ENCODE data around the gene CEP164. TPM values are rescaled to one million over a fixed set of nuclear protein-coding genes. Genes with fewer than 3 reads are reported as not detected.

The CEP164 gene
- total and polyA plus RNA-seq, 9 of the 15 experiments (the other 6 are each of a cell fraction or from before 2014, with no cell fraction given) = 2.1 to 16.5 (median 10.4) TPM

- Histone ChIP-seq H3K4me2 (ENCODE audit: insufficient read depth, low read length) (no peak overlapping the region), H3K79me2 (ENCODE audit: control insufficient read depth, insufficient read depth, low read length) (no peaks in the 10 kb centered on the region), H3K9me3 (replicated peaks; ENCODE audit: control insufficient read depth, insufficient read depth, low read depth, low read length) (no peaks in the 10 kb centered on the region), H3K4me1 (replicated peaks in 1 of 2; ENCODE audit: control insufficient read depth in 2 of 2, insufficient read depth in 2 of 2, low read length in 2 of 2) (no peaks in the 10 kb centered on the region; a peak in 1 of 5 replicates), H3K27me3 (ENCODE audit: control insufficient read depth in 2 of 2, insufficient read depth in 2 of 2, low read length in 2 of 2) (peaks cover 29 to 92% of the 10 kb centered on the region in 2 experiments; a peak in 4 of 5 replicates), H2AFZ (ENCODE audit: low read depth, low read length) (no peak overlapping the region), H3K27ac (ENCODE audit: extremely low read depth, low read depth, low read length) (no peak overlapping the region), H3K9me1 (ENCODE audit: control insufficient read depth, insufficient read depth, low read length) (no peaks in the 10 kb centered on the region), H3K4me3 (no peak overlapping the region), H3K36me3 (ENCODE audit: control insufficient read depth, insufficient read depth, low read length) (no peaks in the 10 kb centered on the region), H4K20me1 (replicated peaks; ENCODE audit: control insufficient read depth, insufficient read depth, low read length) (peaks cover 9% of the 10 kb centered on the region; the same call in 1 of the 2 replicates), H3K9ac (ENCODE audit: insufficient read depth in 1 of 2, low read depth in 2 of 2, low read length in 2 of 2) (no peak overlapping the region)
- BruUV-seq (replicated peaks) = no TSS peak
- intact Hi-C loops (cut with micrococcal nuclease) (no loop called here), in situ Hi-C loops (cut with MboI) (no loop called here)
- FAIRE-seq (no peak), DNase-seq (ENCODE audit: extremely low read depth in 1 of 4, low spot score in 3 of 4) (no peak), ATAC-seq (no peak)
- TF ChIP-seq PATZ1 (CRISPR knock-in tag; IDR thresholded peaks at IDR 0.05; ENCODE audit: borderline replicate concordance) = no peak
- ChIA-PET POLR2A (interaction anchor here (0.7 to 0.8 kb wide), 2 partner anchors 54 to 270 kb away, joined by 3 read pairs; no protein-coding TSS in a partner anchor), CTCF (ENCODE audit: low intra/inter-chr PET ratio) (no interaction called here)
- WGBS (ENCODE audit: insufficient coverage, low coverage, missing lambda C conversion rate) = 2% methylated on average over 18 of the region's 18 CpGs
These were observed 134.7 kb downstream of the CEP164 start for GRCh38 chr11:117462183-117462863.

- no peak for FAIRE-seq
These were observed 135.2 kb downstream of the CEP164 start for GRCh38 chr11:117462864-117463247.

More at GRCh38 chr11:117462864-117463247, 135.2 kb downstream of the CEP164 start:
- Histone ChIP-seq H3K79me2 (ENCODE audit: control insufficient read depth, insufficient read depth, low read length) (no peaks in the 10 kb centered on the region), H3K27ac (ENCODE audit: extremely low read depth, low read depth, low read length) (no peak overlapping the region), H3K4me2 (ENCODE audit: insufficient read depth, low read length) (no peak overlapping the region), H3K4me3 (no peak overlapping the region), H3K4me1 (replicated peaks in 1 of 2; ENCODE audit: control insufficient read depth in 2 of 2, insufficient read depth in 2 of 2, low read length in 2 of 2) (no peaks in the 10 kb centered on the region; a peak in 1 of 5 replicates), H3K36me3 (ENCODE audit: control insufficient read depth, insufficient read depth, low read length) (no peaks in the 10 kb centered on the region), H3K27me3 (ENCODE audit: control insufficient read depth in 2 of 2, insufficient read depth in 2 of 2, low read length in 2 of 2) (peaks cover 30 to 90% of the 10 kb centered on the region in 2 experiments; a peak in 4 of 5 replicates), H3K9me3 (replicated peaks; ENCODE audit: control insufficient read depth, insufficient read depth, low read depth, low read length) (no peaks in the 10 kb centered on the region), H4K20me1 (replicated peaks; ENCODE audit: control insufficient read depth, insufficient read depth, low read length) (peaks cover 9% of the 10 kb centered on the region; the same call in 1 of the 2 replicates), H3K9ac (ENCODE audit: insufficient read depth in 1 of 2, low read depth in 2 of 2, low read length in 2 of 2) (no peak overlapping the region), H2AFZ (ENCODE audit: low read depth, low read length) (no peak overlapping the region), H3K9me1 (ENCODE audit: control insufficient read depth, insufficient read depth, low read length) (no peaks in the 10 kb centered on the region)
- WGBS (ENCODE audit: insufficient coverage, low coverage, missing lambda C conversion rate) = 0% methylated on average over 8 of the region's 8 CpGs
- BruUV-seq (replicated peaks) = no TSS peak
- ChIA-PET CTCF (ENCODE audit: low intra/inter-chr PET ratio) (no interaction called here), POLR2A (interaction anchor here (0.7 kb wide), 1 partner anchor 269 kb away, joined by 3 read pairs; no protein-coding TSS in a partner anchor)
- ATAC-seq (no peak), DNase-seq (ENCODE audit: extremely low read depth in 1 of 4, low spot score in 3 of 4) (no peak)
- in situ Hi-C loops (cut with MboI) = no loop called here
- intact Hi-C loops (cut with micrococcal nuclease) = no loop called here
- TF ChIP-seq CTCF (IDR thresholded peaks at IDR 0.05 in 2 of 3, conservative IDR thresholded peaks at IDR 0.05 in 1 of 3; ENCODE audit: insufficient read depth in 2 of 3, low read depth in 1 of 3, low read length in 3 of 3) (no peak), TARDBP (IDR thresholded peaks at IDR 0.05) (no peak)
